Measurements from ENCODE around the gene HSPE1. TPM values are rescaled to one million over a fixed set of nuclear protein-coding genes. Genes with fewer than 3 reads are reported as not detected.

Gene HSPE1
- total and polyA plus RNA-seq, 8 donors = 27.4 to 218 (median 114) TPM

- Histone ChIP-seq H3K9me3 (no peaks in the 10 kb centered on the region), H3K36me3 (peaks cover 0 to 2% (median 0%) of the 10 kb centered on the region in 4 donors), H3K4me3 (no peak overlapping the region), H3K4me1 (peaks cover 9 to 35% (median 26%) of the 10 kb centered on the region in 4 donors), H3K27ac (no peak overlapping the region), H3K27me3 (no peaks in the 10 kb centered on the region)
- intact Hi-C loops (cut with DNase I; ENCODE audit: low total_unique reads) = no loop called here
- 89 to 96% (median 94%) methylated on average over 5 of the region's 5 CpGs for WGBS, 5 donors
- TF ChIP-seq CTCF (IDR thresholded peaks at IDR 0.05) (no peak), POLR2AphosphoS5 (IDR thresholded peaks at IDR 0.05) (no peak), EP300 (IDR thresholded peaks at IDR 0.05) (no peak), POLR2A (IDR thresholded peaks at IDR 0.05) (no peak)
- DNase-seq = no peak
Observed at GRCh38 chr2:197513915-197514314, 13.7 kb downstream of the HSPE1 start.

- Histone ChIP-seq H3K4me3 (peak overlapping the region; percentile 57 to 88 (median 80)), H3K27ac (peak overlapping the region in 4 of 5 donors; percentile 81 to 96 (median 95)), H3K9me3 (no peaks in the 10 kb centered on the region), H3K27me3 (no peaks in the 10 kb centered on the region), H3K36me3 (no peaks in the 10 kb centered on the region), H3K4me1 (peaks cover 9 to 41% (median 28%) of the 10 kb centered on the region in 4 donors)
- intact Hi-C loops (cut with DNase I; ENCODE audit: low total_unique reads) = no loop called here
- 65 to 73% (median 69%) methylated on average over 3 of the region's 3 CpGs for WGBS, 5 donors
- TF ChIP-seq EP300 (IDR thresholded peaks at IDR 0.05) (no peak), POLR2AphosphoS5 (IDR thresholded peaks at IDR 0.05) (no peak), CTCF (IDR thresholded peaks at IDR 0.05) (no peak), POLR2A (IDR thresholded peaks at IDR 0.05) (no peak)
- DNase-seq = peak in 1 of 2 donors; percentile 11
Observed at GRCh38 chr2:197514754-197515153, 14.6 kb downstream of the HSPE1 start.

- DNase-seq = peak in 1 of 2 donors; percentile 70
Observed at GRCh38 chr2:197515315-197515738, 15.1 kb downstream of the HSPE1 start.

GRCh38 chr2:197515739-197516392, 15.7 kb downstream of the HSPE1 start, which contains the start of gene MOB4:
TSS of gene MOB4 (plus strand) at chr2:197516066. CDS start at chr2:197516087, 21 bp downstream.
- H3K4me1 ChIP-seq = peaks cover 9 to 47% (median 28%) of the 10 kb centered on the region in 4 donors
- TF ChIP-seq EP300 (IDR thresholded peaks at IDR 0.05) (no peak), POLR2A (IDR thresholded peaks at IDR 0.05) (peak in 2 of 4 donors; percentile 73 to 85), POLR2AphosphoS5 (IDR thresholded peaks at IDR 0.05) (peak; percentile 98 to 99 (median 99))
- 0 to 1% (median 0%) methylated on average over 27 to 66 of the region's 66 CpGs for WGBS, 5 donors
- H3K9me3 ChIP-seq = no peaks in the 10 kb centered on the region
- peak within 1 kb of the TSS; percentile 57 to 88 (median 80) for H3K4me3 ChIP-seq
- peak; percentile 96 to 99 for DNase-seq
- peaks cover 0 to 7% (median 0%) of the 10 kb centered on the region in 4 donors for H3K36me3 ChIP-seq
- peak within 1 kb of the TSS; percentile 81 to 96 (median 95) for H3K27ac ChIP-seq
- intact Hi-C loops (cut with DNase I; ENCODE audit: low total_unique reads) = no loop called here
- H3K27me3 ChIP-seq = no peaks in the 10 kb centered on the region

More at GRCh38 chr2:197515315-197515738, 15.1 kb downstream of the HSPE1 start:
- H3K4me1 ChIP-seq = peaks cover 9 to 47% (median 28%) of the 10 kb centered on the region in 4 donors
- no peaks in the 10 kb centered on the region for H3K9me3 ChIP-seq
- no peak for TF ChIP-seq POLR2AphosphoS5 (IDR thresholded peaks at IDR 0.05)
- TF ChIP-seq CTCF (IDR thresholded peaks at IDR 0.05) = no peak
- peak overlapping the region; percentile 81 to 96 (median 95) for H3K27ac ChIP-seq
- H3K4me3 ChIP-seq = peak overlapping the region; percentile 57 to 88 (median 80)
- H3K27me3 ChIP-seq = no peaks in the 10 kb centered on the region
- H3K36me3 ChIP-seq = peaks cover 0 to 4% (median 0%) of the 10 kb centered on the region in 4 donors
- intact Hi-C loops (cut with DNase I; ENCODE audit: low total_unique reads) = no loop called here
- 0 to 1% (median 0%) methylated on average over 16 of the region's 16 CpGs for WGBS, 5 donors

All from stomach (tissue), 9 donors.